ENCODE results near the gene PTP4A1. TPM values are rescaled to one million over a fixed set of nuclear protein-coding genes. Genes with fewer than 3 reads are reported as not detected.

The PTP4A1 gene
- total and polyA plus RNA-seq, 2 of the 13 experiments (the other 11 are each of a cell fraction or from before 2014, with no cell fraction given): 141 to 376 TPM

DNA sequence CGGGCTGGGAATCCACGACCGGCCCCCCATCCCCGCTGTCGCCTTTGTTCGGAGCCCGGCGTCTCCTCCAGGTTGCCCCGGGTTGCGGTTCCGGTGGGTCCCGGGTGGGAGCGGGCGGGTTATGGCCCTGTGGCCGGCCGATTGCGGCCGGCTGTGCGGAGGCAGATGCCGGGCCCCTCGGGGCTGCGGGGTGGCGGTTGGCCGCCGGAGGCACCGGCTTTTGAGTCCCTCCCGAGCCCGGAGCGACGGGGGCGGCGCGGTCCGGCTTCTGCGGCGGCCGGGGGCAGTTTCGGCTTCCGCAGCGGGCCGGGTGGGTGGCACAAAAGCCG is 431 bp downstream of the PTP4A1 start (continued):
- TF ChIP-seq ZNF710 (CRISPR knock-in tag; IDR thresholded peaks at IDR 0.05; ENCODE audit: borderline replicate concordance) (0 out of 2 replicates have a peak, but pooled peaks have one; percentile 4), ZNF678 (CRISPR knock-in tag; IDR thresholded peaks at IDR 0.05) (peak; percentile 71), ZNF350 (CRISPR knock-in tag; IDR thresholded peaks at IDR 0.05; ENCODE audit: borderline replicate concordance, low read depth) (no peak; the same call in 1 of the 2 replicates), RBM39 (IDR thresholded peaks at IDR 0.05; ENCODE audit: low read depth, low read length, poor library complexity, severe bottlenecking) (peak; percentile 96), ZBTB3 (CRISPR knock-in tag; IDR thresholded peaks at IDR 0.05; ENCODE audit: borderline replicate concordance, low read depth) (0 out of 2 replicates have a peak, but pooled peaks have one; percentile 18), ZNF230 (CRISPR knock-in tag; IDR thresholded peaks at IDR 0.05) (no peak), CSRNP2 (CRISPR knock-in tag; conservative IDR thresholded peaks at IDR 0.05; ENCODE audit: low read depth) (0 out of 2 replicates have a peak, but pooled peaks have one; percentile 79), KLF11 (CRISPR knock-in tag; IDR thresholded peaks at IDR 0.05) (0 out of 2 replicates have a peak, but pooled peaks have one; percentile 2), SMARCE1 (IDR thresholded peaks at IDR 0.05; ENCODE audit: borderline replicate concordance) (no peak), ZNF552 (CRISPR knock-in tag; IDR thresholded peaks at IDR 0.05; ENCODE audit: borderline replicate concordance) (no peak), HDAC6 (IDR thresholded peaks at IDR 0.05; ENCODE audit: low read depth, low read length) (0 out of 2 replicates have a peak, but pooled peaks have one; percentile 48), ZNF850 (CRISPR knock-in tag; conservative IDR thresholded peaks at IDR 0.05) (peak; percentile 37; the same call in 1 of the 2 replicates), TAF1 (CRISPR knock-in tag; IDR thresholded peaks at IDR 0.05) (peak; percentile 15; the same call in 1 of the 2 replicates), ETV6 (CRISPR knock-in tag; conservative IDR thresholded peaks at IDR 0.05) (peak; percentile 23; the same call in 1 of the 2 replicates), FOXJ3 (CRISPR knock-in tag; IDR thresholded peaks at IDR 0.05; ENCODE audit: borderline replicate concordance) (0 out of 2 replicates have a peak, but pooled peaks have one; percentile 20), ZNF333 (CRISPR knock-in tag; IDR thresholded peaks at IDR 0.05; ENCODE audit: borderline replicate concordance) (peak; percentile 26; the same call in 1 of the 2 replicates), ZNF564 (CRISPR knock-in tag; IDR thresholded peaks at IDR 0.05) (0 out of 2 replicates have a peak, but pooled peaks have one; percentile 1), ZNF33B (CRISPR knock-in tag; IDR thresholded peaks at IDR 0.05) (peak; percentile 77; the same call in 1 of the 2 replicates)
- TF ChIP-seq, protein P1, sequence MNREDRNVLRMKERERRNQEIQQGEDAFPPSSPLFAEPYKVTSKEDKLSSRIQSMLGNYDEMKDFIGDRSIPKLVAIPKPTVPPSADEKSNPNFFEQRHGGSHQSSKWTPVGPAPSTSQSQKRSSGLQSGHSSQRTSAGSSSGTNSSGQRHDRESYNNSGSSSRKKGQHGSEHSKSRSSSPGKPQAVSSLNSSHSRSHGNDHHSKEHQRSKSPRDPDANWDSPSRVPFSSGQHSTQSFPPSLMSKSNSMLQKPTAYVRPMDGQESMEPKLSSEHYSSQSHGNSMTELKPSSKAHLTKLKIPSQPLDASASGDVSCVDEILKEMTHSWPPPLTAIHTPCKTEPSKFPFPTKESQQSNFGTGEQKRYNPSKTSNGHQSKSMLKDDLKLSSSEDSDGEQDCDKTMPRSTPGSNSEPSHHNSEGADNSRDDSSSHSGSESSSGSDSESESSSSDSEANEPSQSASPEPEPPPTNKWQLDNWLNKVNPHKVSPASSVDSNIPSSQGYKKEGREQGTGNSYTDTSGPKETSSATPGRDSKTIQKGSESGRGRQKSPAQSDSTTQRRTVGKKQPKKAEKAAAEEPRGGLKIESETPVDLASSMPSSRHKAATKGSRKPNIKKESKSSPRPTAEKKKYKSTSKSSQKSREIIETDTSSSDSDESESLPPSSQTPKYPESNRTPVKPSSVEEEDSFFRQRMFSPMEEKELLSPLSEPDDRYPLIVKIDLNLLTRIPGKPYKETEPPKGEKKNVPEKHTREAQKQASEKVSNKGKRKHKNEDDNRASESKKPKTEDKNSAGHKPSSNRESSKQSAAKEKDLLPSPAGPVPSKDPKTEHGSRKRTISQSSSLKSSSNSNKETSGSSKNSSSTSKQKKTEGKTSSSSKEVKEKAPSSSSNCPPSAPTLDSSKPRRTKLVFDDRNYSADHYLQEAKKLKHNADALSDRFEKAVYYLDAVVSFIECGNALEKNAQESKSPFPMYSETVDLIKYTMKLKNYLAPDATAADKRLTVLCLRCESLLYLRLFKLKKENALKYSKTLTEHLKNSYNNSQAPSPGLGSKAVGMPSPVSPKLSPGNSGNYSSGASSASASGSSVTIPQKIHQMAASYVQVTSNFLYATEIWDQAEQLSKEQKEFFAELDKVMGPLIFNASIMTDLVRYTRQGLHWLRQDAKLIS (CRISPR knock-in tag; IDR thresholded peaks at IDR 0.05): 0 out of 2 replicates have a peak, but pooled peaks have one; percentile 88
- TF ChIP-seq, protein P2, sequence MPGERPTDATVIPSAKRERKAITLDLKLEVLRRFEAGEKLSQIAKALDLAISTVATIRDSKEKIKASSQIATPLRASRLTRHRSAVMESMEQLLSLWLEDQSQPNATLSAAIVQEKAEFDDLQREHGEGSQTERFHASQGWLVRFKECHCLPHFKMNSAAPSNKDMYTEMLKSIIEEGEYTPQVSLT (CRISPR knock-in tag; IDR thresholded peaks at IDR 0.05; ENCODE audit: borderline replicate concordance, low read depth): no peak
- TF ChIP-seq, protein P3, sequence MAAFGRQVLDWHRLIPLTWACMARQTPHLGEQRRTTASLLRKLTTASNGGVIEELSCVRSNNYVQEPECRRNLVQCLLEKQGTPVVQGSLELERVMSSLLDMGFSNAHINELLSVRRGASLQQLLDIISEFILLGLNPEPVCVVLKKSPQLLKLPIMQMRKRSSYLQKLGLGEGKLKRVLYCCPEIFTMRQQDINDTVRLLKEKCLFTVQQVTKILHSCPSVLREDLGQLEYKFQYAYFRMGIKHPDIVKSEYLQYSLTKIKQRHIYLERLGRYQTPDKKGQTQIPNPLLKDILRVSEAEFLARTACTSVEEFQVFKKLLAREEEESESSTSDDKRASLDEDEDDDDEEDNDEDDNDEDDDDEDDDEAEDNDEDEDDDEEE (CRISPR knock-in tag; IDR thresholded peaks at IDR 0.05): no peak; the same call in 1 of the 2 replicates
